Myocyte (in vitro differentiated cells): ENCODE data around the gene DSCAML1. TPM values are rescaled to one million over a fixed set of nuclear protein-coding genes. Genes with fewer than 3 reads are reported as not detected.

Experiments used
- DNase-seq: peaks from one replicate; pipeline ENCODE4 v3.0.0-alpha.2; 2012; ENCODE audit warnings: low read depth
- total RNA-seq: library from RNA; depleted of rRNA; stranded (reverse); fragments of >200 nt; gene quantifications from 2 replicates; pipeline ENCODE4 v1.2.3, GENCODE V29; 2014

DSCAML1 gene
- total RNA-seq, 1 donor from 2014 or later: not detected

- DNase-seq: no peak
Measured at GRCh38 chr11:117477721-117478120, 319.3 kb downstream of the DSCAML1 start.

GRCh38 chr11:117476531-117477142 lies 320.4 kb downstream of the DSCAML1 start:
- DNase-seq: no peak

- DNase-seq: no peak
Measured at GRCh38 chr11:117475716-117476530, 321.1 kb downstream of the DSCAML1 start.

- no peak for DNase-seq
Measured at GRCh38 chr11:117473481-117474091, 323.4 kb downstream of the DSCAML1 start.

GRCh38 chr11:117471776-117472175 lies 325.2 kb downstream of the DSCAML1 start:
- no peak for DNase-seq

GRCh38 chr11:117470576-117470975 lies 326.4 kb downstream of the DSCAML1 start:
- no peak for DNase-seq

- no peak for DNase-seq
Measured at GRCh38 chr11:117468888-117469287, 328.1 kb downstream of the DSCAML1 start.

GRCh38 chr11:117467770-117468169 lies 329.2 kb downstream of the DSCAML1 start:
- no peak for DNase-seq

- DNase-seq: no peak
Measured at GRCh38 chr11:117466966-117467365, 330.1 kb downstream of the DSCAML1 start.

- DNase-seq: no peak
Measured at GRCh38 chr11:117465236-117465997, 331.6 kb downstream of the DSCAML1 start.

GRCh38 chr11:117464778-117465177 lies 332.2 kb downstream of the DSCAML1 start:
- DNase-seq: no peak

GRCh38 chr11:117462864-117463247 lies 334.2 kb downstream of the DSCAML1 start:
- DNase-seq: no peak

GRCh38 chr11:117462183-117462863 lies 334.7 kb downstream of the DSCAML1 start:
- no peak for DNase-seq

GRCh38 chr11:117461396-117462182 lies 335.4 kb downstream of the DSCAML1 start:
- DNase-seq: no peak

- DNase-seq: no peak
Measured at GRCh38 chr11:117459979-117460300, 337.1 kb downstream of the DSCAML1 start.

- no peak for DNase-seq
Measured at GRCh38 chr11:117459123-117459978, 337.7 kb downstream of the DSCAML1 start.

GRCh38 chr11:117458275-117459122 lies 338.5 kb downstream of the DSCAML1 start:
- peak; percentile 48 for DNase-seq

- DNase-seq: no peak
Measured at GRCh38 chr11:117457835-117458234, 339.2 kb downstream of the DSCAML1 start.
